Uterus (tissue), 4 donors: ENCODE data around the gene CACNA1C. TPM values are rescaled to one million over a fixed set of nuclear protein-coding genes. Genes with fewer than 3 reads are reported as not detected.

Source experiments
- DNase-seq, 2 donors: peaks; one replicate each; pipeline ENCODE4 v3.0.0-alpha.2; 2019 to 2020
- H3K27ac ChIP-seq, 2 donors: fragments of 200-600 bp; sonication (generic); 1 replicate in 1 of 2; 2 replicates in 1 of 2; pipeline ENCODE4 v1.5.1; 2016 to 2018
- H3K27me3 ChIP-seq, 2 donors: fragments of 200-600 bp; sonication (generic); one replicate each; pipeline ENCODE4 v1.5.1; 2018 to 2019; ENCODE audit warnings: control low read depth in 1 of 2
- H3K36me3 ChIP-seq, 2 donors: fragments of 200-600 bp; sonication (generic); one replicate each; pipeline ENCODE4 v1.5.1; 2019; ENCODE audit warnings: control low read depth in 1 of 2
- H3K4me1 ChIP-seq, 2 donors: fragments of 200-600 bp; sonication (generic); one replicate each; pipeline ENCODE4 v1.5.1; 2018 to 2019; ENCODE audit warnings: control low read depth in 1 of 2
- H3K4me3 ChIP-seq, 2 donors: fragments of 200-600 bp; sonication (generic); 1 replicate in 1 of 2; 2 replicates in 1 of 2; pipeline ENCODE4 v1.5.1; 2018 to 2019; ENCODE audit warnings: mild to moderate bottlenecking in 1 of 2
- H3K9me3 ChIP-seq, 2 donors: fragments of 200-600 bp; sonication (generic); one replicate each; pipeline ENCODE4 v1.5.1; 2019; ENCODE audit warnings: control low read depth in 1 of 2
- CTCF ChIP-seq, 4 experiments: fragments of 200-600 bp in 2 of 4; fragments of 450-650 bp in 2 of 4; sonication (generic) in 2 of 4; IDR thresholded peaks; one replicate each; pipeline ENCODE4 v1.5.1; 2016 to 2019; ENCODE audit warnings: antibody characterized with exemption in 4 of 4, mild to moderate bottlenecking in 2 of 4, moderate library complexity in 1 of 4
- POLR2A ChIP-seq, 2 donors: fragments of 450-650 bp; IDR thresholded peaks; one replicate each; pipeline ENCODE4 v1.6.1; 2016; ENCODE audit warnings: antibody characterized with exemption in 2 of 2, mild to moderate bottlenecking in 1 of 2, moderate library complexity in 1 of 2
- intact Hi-C: fragments of 100-400 bp; cut with DNase I; formaldehyde crosslinking; loops from one replicate; pipeline ENCODE4 v1.15.1; 2023; ENCODE audit warnings: low total_unique reads
- total RNA-seq, 4 donors: library from RNA; depleted of rRNA in 3 of 4; stranded (reverse); fragments of >200 nt in 3 of 4; gene quantifications; one replicate each; pipeline versions ENCODE4 v1.1.0 to v1.2.4, GENCODE V29; 2014 to 2023
- donor health status: DM: yes; HTN: yes; CAD: no.

The CACNA1C gene
- total RNA-seq, 4 donors from 2014 or later = 15.9 to 121 (median 32.1) TPM

- Histone ChIP-seq H3K4me1 (no peaks in the 10 kb centered on the region), H3K9me3 (peaks cover 0 to 5% of the 10 kb centered on the region in 2 donors), H3K27ac (peak overlapping the region; percentile 12 to 29), H3K4me3 (no peak overlapping the region), H3K27me3 (no peaks in the 10 kb centered on the region), H3K36me3 (no peaks in the 10 kb centered on the region)
- TF ChIP-seq POLR2A (IDR thresholded peaks at IDR 0.05) = no peak
- TF ChIP-seq CTCF (IDR thresholded peaks at IDR 0.05) = no peak
- DNase-seq = no peak
- intact Hi-C loops = no loop called here
Observed at GRCh38 chr12:2082321-2082720, 29.5 kb downstream of the CACNA1C start.

- Histone ChIP-seq H3K27me3 (no peaks in the 10 kb centered on the region), H3K9me3 (peaks cover 0 to 5% of the 10 kb centered on the region in 2 donors), H3K4me1 (no peaks in the 10 kb centered on the region), H3K36me3 (no peaks in the 10 kb centered on the region), H3K27ac (peak overlapping the region; percentile 47 to 80), H3K4me3 (no peak overlapping the region)
- no peak for DNase-seq
- no peak for TF ChIP-seq POLR2A (IDR thresholded peaks at IDR 0.05)
- TF ChIP-seq CTCF (IDR thresholded peaks at IDR 0.05) = no peak
- intact Hi-C loops = no loop called here
Observed at GRCh38 chr12:2083008-2083407, 30.2 kb downstream of the CACNA1C start.

- no peak for TF ChIP-seq CTCF (IDR thresholded peaks at IDR 0.05)
- TF ChIP-seq POLR2A (IDR thresholded peaks at IDR 0.05) = no peak
- Histone ChIP-seq H3K27ac (peak overlapping the region; percentile 52 to 80), H3K4me1 (no peaks in the 10 kb centered on the region)
Observed at GRCh38 chr12:2083561-2083960, 30.8 kb downstream of the CACNA1C start.

GRCh38 chr12:2084553-2085296 lies 31.9 kb downstream of the CACNA1C start:
- Histone ChIP-seq H3K36me3 (no peaks in the 10 kb centered on the region), H3K4me1 (no peaks in the 10 kb centered on the region), H3K27me3 (no peaks in the 10 kb centered on the region), H3K9me3 (peaks cover 0 to 5% of the 10 kb centered on the region in 2 donors), H3K4me3 (no peak overlapping the region), H3K27ac (peak overlapping the region; percentile 52 to 80)
- intact Hi-C loops = no loop called here
- peak in 1 of 2 donors; percentile 3 for TF ChIP-seq POLR2A (IDR thresholded peaks at IDR 0.05)
- no peak for TF ChIP-seq CTCF (IDR thresholded peaks at IDR 0.05)
- peak; percentile 59 to 71 for DNase-seq

More at GRCh38 chr12:2083561-2083960, 30.8 kb downstream of the CACNA1C start:
- Histone ChIP-seq H3K36me3 (no peaks in the 10 kb centered on the region), H3K4me3 (no peak overlapping the region), H3K9me3 (peaks cover 0 to 5% of the 10 kb centered on the region in 2 donors), H3K27me3 (no peaks in the 10 kb centered on the region)
- DNase-seq = no peak
- intact Hi-C loops = no loop called here

- intact Hi-C loops = no loop called here
- TF ChIP-seq CTCF (IDR thresholded peaks at IDR 0.05) = no peak
- no peak for TF ChIP-seq POLR2A (IDR thresholded peaks at IDR 0.05)
- no peaks in the 10 kb centered on the region for H3K27me3 ChIP-seq
- peaks cover 8 to 32% of the 10 kb centered on the region in 2 donors for H3K4me1 ChIP-seq
- H3K27ac ChIP-seq = peak overlapping the region in 1 of 2 donors; percentile 13
- no peak overlapping the region for H3K4me3 ChIP-seq
- H3K9me3 ChIP-seq = no peaks in the 10 kb centered on the region
- no peak for DNase-seq
- no peaks in the 10 kb centered on the region for H3K36me3 ChIP-seq
Observed at GRCh38 chr12:2092354-2092753, 39.6 kb downstream of the CACNA1C start.
